ENCODE data around the gene CYB561.

CYB561 gene

GRCh38 chr17:63437287-63438091 is 8.6 kb downstream of the CYB561 start:
- Histone ChIP-seq H3K27me3 (replicated peaks; ENCODE audit: insufficient read depth, low read length) (no peaks in the 10 kb centered on the region), H2AFZ (ENCODE audit: low read length) (no peak overlapping the region), H4K20me1 (ENCODE audit: insufficient read depth, low read length) (no peaks in the 10 kb centered on the region), H3K9ac (ENCODE audit: low read length) (no peak overlapping the region), H3K4me1 (ENCODE audit: low read length) (peaks cover 4% of the 10 kb centered on the region; the same call in 1 of the 2 replicates), H3K9me2 (replicated peaks; ENCODE audit: insufficient read depth, low read length) (no peaks in the 10 kb centered on the region), H3K27ac (ENCODE audit: low read length) (no peak overlapping the region), H3K36me3 (replicated peaks; ENCODE audit: insufficient read depth, low read length) (no peaks in the 10 kb centered on the region), H3F3A (ENCODE audit: insufficient read depth, low read length) (no peaks in the 10 kb centered on the region), H3K4me2 (ENCODE audit: low read depth, low read length) (no peak overlapping the region), H3K79me2 (ENCODE audit: low read length) (no peaks in the 10 kb centered on the region), H3K9me3 (replicated peaks; ENCODE audit: insufficient read depth, low read length) (no peaks in the 10 kb centered on the region), H3K4me3 (ENCODE audit: low read length) (no peak overlapping the region)
- DNase-seq, result no peak
- no peak for TF ChIP-seq CTCF (IDR thresholded peaks at IDR 0.05; ENCODE audit: low read length)
- no peak for TF ChIP-seq EZH2phosphoT487 (IDR thresholded peaks at IDR 0.05; ENCODE audit: low read length)
- no peak for TF ChIP-seq EZH2 (optimal IDR thresholded peaks at IDR 0.05; ENCODE audit: low read depth, low read length)

DNA sequence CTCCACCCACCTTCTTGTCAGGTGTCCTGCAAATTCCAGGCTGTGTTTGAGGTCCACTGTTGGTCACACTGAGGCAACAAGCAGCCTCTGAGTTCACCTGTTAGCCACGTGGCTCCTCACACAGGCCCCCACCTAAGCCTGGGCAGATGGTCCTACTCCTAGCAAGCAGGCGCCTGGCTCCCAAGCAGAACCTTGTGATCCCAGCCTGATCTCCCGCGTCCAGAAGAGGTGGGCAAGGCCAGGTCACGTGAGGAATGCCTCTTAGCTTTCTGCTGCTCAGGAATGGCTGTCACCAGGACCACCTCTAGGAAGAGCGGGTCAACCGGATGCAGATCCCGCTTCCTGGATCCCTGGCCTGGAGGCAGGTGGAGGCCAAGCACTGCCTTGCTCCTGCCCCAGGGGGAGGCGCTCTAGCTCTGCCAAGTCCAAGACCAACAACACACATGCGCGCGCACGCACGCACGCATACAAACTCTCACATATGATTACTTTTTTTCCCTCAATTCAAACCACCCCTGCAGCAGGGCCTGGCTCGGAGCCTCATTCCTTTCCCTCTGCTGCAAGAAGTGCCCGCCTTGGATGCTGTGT is 9.5 kb downstream of the CYB561 start:
- Histone ChIP-seq H3K27me3 (replicated peaks; ENCODE audit: insufficient read depth, low read length) (no peaks in the 10 kb centered on the region), H3K79me2 (ENCODE audit: low read length) (no peaks in the 10 kb centered on the region), H3K9me3 (replicated peaks; ENCODE audit: insufficient read depth, low read length) (no peaks in the 10 kb centered on the region), H4K20me1 (ENCODE audit: insufficient read depth, low read length) (no peaks in the 10 kb centered on the region), H3K36me3 (replicated peaks; ENCODE audit: insufficient read depth, low read length) (no peaks in the 10 kb centered on the region), H3K4me2 (ENCODE audit: low read depth, low read length) (no peak overlapping the region), H3K9me2 (replicated peaks; ENCODE audit: insufficient read depth, low read length) (no peaks in the 10 kb centered on the region), H3K9ac (ENCODE audit: low read length) (no peak overlapping the region), H3F3A (ENCODE audit: insufficient read depth, low read length) (no peaks in the 10 kb centered on the region), H3K4me3 (ENCODE audit: low read length) (no peak overlapping the region), H2AFZ (ENCODE audit: low read length) (no peak overlapping the region), H3K27ac (ENCODE audit: low read length) (no peak overlapping the region), H3K4me1 (ENCODE audit: low read length) (peaks cover 4% of the 10 kb centered on the region; the same call in 1 of the 2 replicates)
- no peak for DNase-seq
- TF ChIP-seq EZH2 (optimal IDR thresholded peaks at IDR 0.05; ENCODE audit: low read depth, low read length), result no peak
- TF ChIP-seq EZH2phosphoT487 (IDR thresholded peaks at IDR 0.05; ENCODE audit: low read length), result no peak
- no peak for TF ChIP-seq CTCF (IDR thresholded peaks at IDR 0.05; ENCODE audit: low read length)

DNA sequence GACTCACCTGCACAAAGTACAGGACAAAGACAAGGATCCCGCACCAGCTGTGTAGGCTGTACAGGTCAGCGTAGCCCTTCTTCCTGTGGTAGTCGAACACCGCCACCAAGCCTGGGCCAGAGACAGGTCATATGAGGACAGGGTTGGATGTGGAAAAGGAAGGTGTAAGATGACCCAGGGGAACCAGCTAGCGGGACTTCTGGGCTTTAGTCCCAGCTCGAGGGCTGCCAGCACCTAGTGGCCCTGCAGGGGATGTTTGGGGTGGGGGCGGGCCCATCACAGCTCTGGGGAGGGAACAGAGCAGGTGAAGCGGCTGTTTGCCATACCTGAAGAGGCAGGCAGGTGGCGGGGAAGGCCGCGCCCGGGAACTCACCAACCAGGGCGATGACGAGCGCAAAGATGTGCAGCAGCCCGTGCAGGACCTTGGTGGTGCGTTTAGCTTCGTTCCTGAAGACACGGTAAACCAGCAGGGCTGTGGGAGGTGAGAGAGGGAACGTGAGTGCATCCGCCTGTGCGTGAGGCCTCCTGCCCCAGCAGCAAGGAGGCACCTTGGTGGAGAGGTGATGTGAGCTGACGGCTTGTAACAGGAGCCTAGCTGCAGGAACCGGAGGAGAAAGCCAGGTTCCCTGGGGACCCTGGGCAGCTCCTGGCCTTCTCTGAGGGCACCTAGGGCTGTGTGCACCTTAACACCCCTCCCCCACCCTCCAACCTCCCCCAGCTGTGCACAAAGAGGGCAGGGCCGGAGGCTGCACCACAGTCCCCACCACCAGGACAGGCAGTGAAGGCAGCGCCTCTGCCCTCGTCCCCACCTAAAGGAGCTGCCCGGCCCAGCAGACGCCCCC is 10.2 kb downstream of the CYB561 start:
- Histone ChIP-seq H4K20me1 (ENCODE audit: insufficient read depth, low read length) (no peaks in the 10 kb centered on the region), H3K4me3 (ENCODE audit: low read length) (no peak overlapping the region), H3K27me3 (replicated peaks; ENCODE audit: insufficient read depth, low read length) (no peaks in the 10 kb centered on the region), H3K79me2 (ENCODE audit: low read length) (no peaks in the 10 kb centered on the region), H3K27ac (ENCODE audit: low read length) (no peak overlapping the region), H3K4me2 (ENCODE audit: low read depth, low read length) (no peak overlapping the region), H3F3A (ENCODE audit: insufficient read depth, low read length) (no peaks in the 10 kb centered on the region), H3K9me3 (replicated peaks; ENCODE audit: insufficient read depth, low read length) (no peaks in the 10 kb centered on the region), H3K4me1 (ENCODE audit: low read length) (peaks cover 4% of the 10 kb centered on the region; the same call in 1 of the 2 replicates), H3K36me3 (replicated peaks; ENCODE audit: insufficient read depth, low read length) (no peaks in the 10 kb centered on the region), H3K9ac (ENCODE audit: low read length) (no peak overlapping the region), H3K9me2 (replicated peaks; ENCODE audit: insufficient read depth, low read length) (no peaks in the 10 kb centered on the region), H2AFZ (ENCODE audit: low read length) (no peak overlapping the region)
- DNase-seq, result no peak
- TF ChIP-seq EZH2 (optimal IDR thresholded peaks at IDR 0.05; ENCODE audit: low read depth, low read length), result no peak
- no peak for TF ChIP-seq CTCF (IDR thresholded peaks at IDR 0.05; ENCODE audit: low read length)
- no peak for TF ChIP-seq EZH2phosphoT487 (IDR thresholded peaks at IDR 0.05; ENCODE audit: low read length)

Data from MM.1S (cell line).